IMR-90 (cell line): ENCODE data around the gene CSRP1. TPM values are rescaled to one million over a fixed set of nuclear protein-coding genes. Genes with fewer than 3 reads are reported as not detected.
A peak's percentile ranks its signal among the peaks of the same experiment; 100 is the strongest.

Experiments used
- ATAC-seq: fragments of 200-7000 bp; cut with Tn5 transposase; 2 replicates; pipeline ENCODE4 v1.9.1; 2020; ENCODE audit warnings: low read depth, mild to moderate bottlenecking, moderate library complexity
- BruUV-seq: library from RNA; stranded (reverse); fragments of 400-500 nt; replicated peaks from 2 replicates; lab custom pipeline; 2021; lab: Mats Ljungman, UMichigan
- CTCF ChIA-PET: fragments of 300-600 bp; formaldehyde crosslinking; extraction: SDS; loops from one replicate; lab custom pipeline; 2021; ENCODE audit warnings: antibody characterized with exemption; lab: Yijun Ruan, JAX
- POLR2A ChIA-PET: fragments of 300-600 bp; sonication (Branson Sonifier 250); formaldehyde crosslinking; loops from one replicate; lab custom pipeline; 2022; ENCODE audit warnings: antibody characterized with exemption; ENCODE audit not compliant: unreplicated experiment; lab: Charles Lee
- DNase-seq: peaks from one replicate; pipeline ENCODE4 v3.0.0; 2013
- H2AFZ ChIP-seq: replicated peaks from 2 replicates; pipeline ENCODE3; 2013; ENCODE audit warnings: low read length, mild to moderate bottlenecking; ENCODE audit not compliant: poor library complexity
- H2AK5ac ChIP-seq: 2 replicates; pipeline ENCODE4 v1.6.1; 2013; ENCODE audit warnings: low read depth, low read length, inconsistent platforms
- H2AK9ac ChIP-seq: replicated peaks from 2 replicates; pipeline ENCODE3; 2013; ENCODE audit warnings: mild to moderate bottlenecking, low read depth, low read length, moderate library complexity; ENCODE audit not compliant: poor library complexity
- H2BK120ac ChIP-seq: 2 replicates; pipeline ENCODE4 v1.6.1; 2013; ENCODE audit warnings: low read depth, low read length, inconsistent platforms
- H2BK15ac ChIP-seq: 3 replicates; pipeline ENCODE4 v1.6.1; 2013; ENCODE audit warnings: low read depth, low read length, inconsistent platforms
- H2BK20ac ChIP-seq: 2 replicates; pipeline ENCODE4 v1.6.1; 2013; ENCODE audit warnings: low read depth, mild to moderate bottlenecking, inconsistent platforms, low read length, moderate library complexity
- H2BK5ac ChIP-seq: 2 replicates; pipeline ENCODE4 v1.6.1; 2013; ENCODE audit warnings: mild to moderate bottlenecking, low read depth, low read length, inconsistent platforms; ENCODE audit not compliant: poor library complexity, severe bottlenecking
- H3K14ac ChIP-seq: replicated peaks from 2 replicates; pipeline ENCODE4 v1.6.1; 2013; ENCODE audit warnings: low read depth, low read length, inconsistent platforms
- H3K18ac ChIP-seq: 2 replicates; pipeline ENCODE4 v1.6.1; 2013; ENCODE audit warnings: low read depth, low read length, control low read depth
- H3K23ac ChIP-seq: 2 replicates; pipeline ENCODE4 v1.6.1; 2013; ENCODE audit warnings: low read depth, low read length, inconsistent platforms
- H3K27ac ChIP-seq: 2 replicates; pipeline ENCODE4 v1.5.1; 2013; ENCODE audit warnings: mild to moderate bottlenecking, control low read depth, low read length; ENCODE audit not compliant: insufficient read depth
- H3K27me3 ChIP-seq: 2 replicates; pipeline ENCODE4 v1.6.1; 2013; ENCODE audit warnings: low read length; ENCODE audit not compliant: control insufficient read depth, insufficient read depth
- H3K36me3 ChIP-seq: 2 replicates; pipeline ENCODE4 v1.6.1; 2013; ENCODE audit warnings: low read length, mixed read lengths; ENCODE audit not compliant: control insufficient read depth, insufficient read depth
- H3K4ac ChIP-seq: 2 replicates; pipeline ENCODE4 v1.6.1; 2013; ENCODE audit warnings: low read depth, low read length, inconsistent platforms
- H3K4me1 ChIP-seq: 2 replicates; pipeline ENCODE4 v1.6.1; 2013; ENCODE audit warnings: low read length, mixed read lengths; ENCODE audit not compliant: control insufficient read depth, insufficient read depth
- H3K4me2 ChIP-seq: 2 replicates; pipeline ENCODE4 v1.6.1; 2013; ENCODE audit warnings: low read depth, mild to moderate bottlenecking, control low read depth, low read length, moderate library complexity
- H3K4me3 ChIP-seq: 2 replicates; pipeline ENCODE4 v1.5.1; 2013; ENCODE audit warnings: low read depth, mild to moderate bottlenecking, control low read depth, low read length, moderate library complexity; ENCODE audit not compliant: insufficient read depth
- H3K56ac ChIP-seq: 2 replicates; pipeline ENCODE4 v1.6.1; 2013; ENCODE audit warnings: low read length, inconsistent platforms; ENCODE audit not compliant: insufficient read depth; ENCODE audit errors: extremely low read depth
- H3K79me1 ChIP-seq, 2 experiments: 2 replicates each; pipeline ENCODE4 v1.6.1; 2013; ENCODE audit warnings: low read length in 2 of 2, inconsistent platforms in 1 of 2, low read depth in 1 of 2
- H3K9ac ChIP-seq: 2 replicates; pipeline ENCODE4 v1.6.1; 2013; ENCODE audit warnings: low read depth, low read length, control low read depth
- H3K9me1 ChIP-seq: 2 replicates; pipeline ENCODE4 v1.6.1; 2013; ENCODE audit warnings: low read length, inconsistent platforms; ENCODE audit not compliant: insufficient read depth
- H3K9me3 ChIP-seq: 2 replicates; pipeline ENCODE4 v1.6.1; 2013; ENCODE audit warnings: low read length; ENCODE audit not compliant: control insufficient read depth, insufficient read depth
- H4K20me1 ChIP-seq: 2 replicates; pipeline ENCODE4 v1.6.1; 2013; ENCODE audit warnings: low read length, inconsistent platforms; ENCODE audit not compliant: insufficient read depth
- H4K5ac ChIP-seq: 2 replicates; pipeline ENCODE4 v1.6.1; 2013; ENCODE audit warnings: mild to moderate bottlenecking, low read depth, low read length, control low read depth
- H4K8ac ChIP-seq, 2 experiments: 2 replicates each; pipeline ENCODE4 v1.6.1; 2013; ENCODE audit warnings: low read depth in 2 of 2, low read length in 2 of 2, control low read depth in 1 of 2, inconsistent platforms in 1 of 2
- H4K91ac ChIP-seq: 2 replicates; pipeline ENCODE4 v1.6.1; 2013; ENCODE audit warnings: low read depth, low read length, inconsistent platforms; ENCODE audit not compliant: insufficient read depth
- BHLHE40 ChIP-seq: fragments of 150-350 bp; IDR thresholded peaks from 2 replicates; pipeline ENCODE4 v1.6.1; 2016; ENCODE audit warnings: mild to moderate bottlenecking, low read depth, low read length
- CTCF ChIP-seq: conservative IDR thresholded peaks from 2 replicates; pipeline ENCODE4 v1.5.1; 2012; ENCODE audit warnings: mild to moderate bottlenecking, low read depth, low read length, improper control_type of control experiment
- FOS ChIP-seq: fragments of 150-350 bp; IDR thresholded peaks from 2 replicates; pipeline ENCODE4 v1.6.1; 2016; ENCODE audit warnings: low read depth, low read length
- MAZ ChIP-seq: IDR thresholded peaks from 2 replicates; pipeline ENCODE4 v1.6.1; 2012; ENCODE audit warnings: low read depth, mild to moderate bottlenecking, low read length, improper control_type of control experiment, moderate library complexity, borderline replicate concordance
- NFE2L2 ChIP-seq: fragments of 150-350 bp; IDR thresholded peaks from 2 replicates; pipeline ENCODE4 v1.6.1; 2016; ENCODE audit warnings: low read depth, mild to moderate bottlenecking, low read length
- RAD21 ChIP-seq: IDR thresholded peaks from 2 replicates; pipeline ENCODE4 v1.6.1; 2012; ENCODE audit warnings: low read length, improper control_type of control experiment
- SMC3 ChIP-seq: fragments of 150-350 bp; IDR thresholded peaks from 2 replicates; pipeline ENCODE4 v1.6.1; 2016; ENCODE audit warnings: low read depth, mild to moderate bottlenecking, antibody characterized with exemption, low read length, moderate library complexity
- WGBS, 2 experiments: methylation state at CpG; one replicate each; pipeline versions ENCODE4 v1.1.5 to v1.1.7; 2013; ENCODE audit warnings: missing lambda C conversion rate in 2 of 2; ENCODE audit not compliant: insufficient read length in 1 of 2; ENCODE audit errors: extremely low coverage in 2 of 2; 5-methylcytosine and 5-hydroxymethylcytosine counted together
- dilution Hi-C: fragments of 300-500 bp; cut with HindIII; formaldehyde crosslinking; loops from one replicate; pipeline ENCODE4 v1.14.3; 2018; ENCODE audit warnings: low sequenced_read_pairs; ENCODE audit not compliant: unreplicated experiment
- in situ Hi-C: fragments of 300-500 bp; cut with MboI; formaldehyde crosslinking; loops from 3 replicates; pipeline ENCODE4 v1.14.3; 2019; ENCODE audit warnings: low sequenced_read_pairs, inconsistent platforms, mixed read lengths
- intact Hi-C: fragments of 100-400 bp; cut with micrococcal nuclease; formaldehyde crosslinking; loops from 2 replicates; pipeline ENCODE4 v1.10.0; 2022
- polyA plus RNA-seq, 3 experiments: library from polyadenylated mRNA; depleted of rRNA; stranded (reverse); fragments of >200 nt; gene quantifications; 2 replicates each; pipeline ENCODE4 v1.2.3, GENCODE V29; 2012; ENCODE audit warnings: low replicate concordance in 1 of 3
- total RNA-seq: library from RNA; depleted of rRNA; stranded (reverse); fragments of >200 nt; gene quantifications from 2 replicates; pipeline ENCODE4 v1.2.3, GENCODE V29; 2012

CSRP1 gene
- total and polyA plus RNA-seq, 2 of the 4 experiments (the other 2 are of a cell fraction) = 1,037 to 1,498 TPM

GRCh38 chr1:201447903-201448871, 58.7 kb downstream of the CSRP1 start:
- Histone ChIP-seq H3K27ac (no peak overlapping the region), H3K14ac (0 out of 2 replicates have a peak overlapping the region, but pooled peaks have one; percentile 3), H2AFZ (peak overlapping the region; percentile 53), H3K4me2 (peak overlapping the region; percentile 7; the same call in 1 of the 2 replicates), H3K27me3 (no peaks in the 10 kb centered on the region), H4K20me1 (no peaks in the 10 kb centered on the region), H3K4me3 (no peak overlapping the region), H3K9ac (no peak overlapping the region), H3K36me3 (no peaks in the 10 kb centered on the region), H3K23ac (no peak overlapping the region), H2BK15ac (peak overlapping the region; percentile 83; the same call in 2 of the 3 replicates), H3K56ac (no peak overlapping the region), H3K18ac (peak overlapping the region; percentile 13; the same call in 1 of the 2 replicates), H2AK9ac (peak overlapping the region; percentile 89), H3K9me1 (no peaks in the 10 kb centered on the region), H4K91ac (peak overlapping the region; percentile 30), H3K79me1 (peaks cover 0 to 3% of the 10 kb centered on the region in 2 experiments; a peak in 1 of 4 replicates), H2BK20ac (0 out of 2 replicates have a peak overlapping the region, but pooled peaks have one; percentile 38), H2BK5ac (no peak overlapping the region), H2AK5ac (peak overlapping the region; percentile 17), H3K4ac (peak overlapping the region; percentile 66), H4K8ac (peak overlapping the region in 1 of 2 experiments; percentile 62; a peak in 3 of 4 replicates), H3K9me3 (no peaks in the 10 kb centered on the region), H4K5ac (peak overlapping the region; percentile 17; the same call in 1 of the 2 replicates), H2BK120ac (peak overlapping the region; percentile 38), H3K4me1 (peaks cover 13% of the 10 kb centered on the region)
- ChIA-PET CTCF (interaction anchor here (0.6 to 1.9 kb wide), 11 partner anchors 9 to 65 kb away, joined by 3 to 26 read pairs (median 4); partner anchors contain the start of gene PHLDA3), POLR2A (interaction anchor here (0.6 kb wide), 1 partner anchor 32 kb away, joined by 3 read pairs; no protein-coding TSS in a partner anchor)
- dilution Hi-C loops = no loop called here
- intact Hi-C loops = loop anchor here (1.0 kb wide), 1 partner anchor 65 kb away; no protein-coding TSS in a partner anchor
- peak; percentile 70 for DNase-seq
- TF ChIP-seq MAZ (peak; percentile 27; the same call in 1 of the 2 replicates), CTCF (peak; percentile 74), SMC3 (peak; percentile 90), NFE2L2 (no peak), FOS (no peak), RAD21 (peak; percentile 85), BHLHE40 (no peak)
- ATAC-seq = peak; percentile 75
- BruUV-seq = no TSS peak
- in situ Hi-C loops = loop anchor here (10.0 kb wide), 1 partner anchor 67 kb away; no protein-coding TSS in a partner anchor
- WGBS, 2 experiments = no CpG with 5 or more reads among the region's 20 CpGs
